D341Med (cell line): Measurements from ENCODE around the gene COL4A1.

Source experiments
- DNase-seq: peaks from one replicate; pipeline ENCODE4 v3.0.0; 2012; ENCODE audit warnings: low spot score

COL4A1 gene

GRCh38 chr13:110293037-110293436, 13.9 kb downstream of the COL4A1 start:
- DNase-seq: no peak

- no peak for DNase-seq
Measured at GRCh38 chr13:110291286-110291685, 15.7 kb downstream of the COL4A1 start.

DNA sequence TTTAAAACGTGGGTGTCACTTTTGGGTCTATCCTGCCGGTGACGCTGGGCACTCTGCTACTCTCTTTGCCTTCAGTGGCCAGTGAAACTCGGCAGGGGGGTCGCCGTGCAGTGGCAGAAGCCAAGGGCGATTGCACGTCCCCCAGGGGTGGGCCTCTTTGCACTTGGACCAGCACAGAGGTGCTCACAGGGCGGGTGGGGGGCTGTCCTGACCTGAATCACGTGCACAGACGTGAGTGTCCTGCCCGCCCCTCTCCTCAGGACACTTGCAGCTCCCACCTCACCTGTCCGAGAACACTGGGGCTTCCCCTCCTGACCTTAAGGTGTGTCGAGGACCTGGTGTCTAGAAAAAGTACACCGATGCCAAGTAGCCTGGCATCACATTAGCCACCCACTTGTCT, 16.1 kb downstream of the COL4A1 start:
- DNase-seq: no peak

DNA sequence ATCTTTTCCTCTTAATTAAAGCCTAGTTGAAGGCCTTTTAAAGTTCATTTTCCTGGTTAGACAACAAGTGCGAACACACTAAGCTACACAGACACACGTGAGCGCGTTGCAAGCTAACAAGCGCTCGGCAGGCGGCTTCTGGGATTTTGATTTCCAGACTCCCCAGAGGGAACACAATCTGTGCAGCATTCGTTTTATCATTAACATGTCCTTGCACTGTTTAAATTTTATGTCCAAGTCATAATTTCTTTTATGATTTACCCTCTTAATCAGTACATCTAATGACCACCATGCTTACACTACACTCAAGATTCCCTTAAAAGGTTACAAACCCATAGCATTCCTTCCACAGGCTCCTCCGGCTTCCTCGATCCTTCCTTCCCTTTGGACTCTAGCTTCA, 16.8 kb downstream of the COL4A1 start:
- DNase-seq: no peak

- no peak for DNase-seq
Measured at GRCh38 chr13:110289661-110290060, 17.3 kb downstream of the COL4A1 start.

GRCh38 chr13:110289174-110289573, 17.8 kb downstream of the COL4A1 start:
- DNase-seq: no peak

GRCh38 chr13:110286833-110287819, 19.8 kb downstream of the COL4A1 start:
- DNase-seq: no peak

DNA sequence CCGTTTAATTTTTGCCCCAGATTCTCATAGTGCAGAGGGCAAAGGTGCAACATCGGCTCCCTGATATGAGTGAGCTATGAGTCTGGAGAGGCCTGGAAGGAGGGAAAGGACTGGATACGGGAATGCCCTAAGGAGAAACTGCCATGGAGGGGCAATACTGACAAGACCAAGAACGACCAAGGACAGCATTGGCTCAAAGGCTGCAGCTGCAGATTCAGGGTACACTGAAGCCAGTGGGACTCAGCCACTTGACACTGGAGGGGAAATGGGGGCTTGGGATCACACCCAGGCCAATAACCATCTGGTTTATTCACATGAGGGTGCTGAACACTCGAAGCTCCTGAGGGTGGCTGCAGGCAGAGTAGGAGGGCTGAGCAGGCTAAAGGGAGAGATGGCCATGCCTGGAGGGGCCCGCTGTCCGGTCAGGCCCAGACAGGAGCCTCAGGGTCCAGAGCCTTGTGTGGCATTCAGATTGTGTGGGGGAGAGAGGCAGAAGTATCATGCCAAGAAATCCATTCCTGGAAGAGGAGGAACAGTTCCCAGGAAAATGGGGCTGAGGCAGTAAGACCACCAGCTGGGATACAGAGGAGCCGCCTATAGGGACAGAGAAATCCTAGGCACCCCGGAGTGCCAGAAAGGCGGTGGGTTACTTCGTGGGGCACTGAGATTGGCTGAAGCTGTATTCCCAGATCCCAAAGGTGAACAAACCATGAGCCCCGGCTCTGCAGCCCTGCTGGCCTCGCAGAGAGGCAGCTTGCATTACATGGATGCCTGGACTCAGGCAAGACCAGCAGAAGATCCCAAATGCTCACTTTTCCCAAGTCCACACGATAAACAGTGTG, 20.7 kb downstream of the COL4A1 start:
- DNase-seq: no peak

GRCh38 chr13:110284779-110285484, 22.0 kb downstream of the COL4A1 start:
- DNase-seq: no peak

- no peak for DNase-seq
Measured at GRCh38 chr13:110283736-110284517, 23.0 kb downstream of the COL4A1 start.

- no peak for DNase-seq
Measured at GRCh38 chr13:110282316-110282841, 24.6 kb downstream of the COL4A1 start.

DNA sequence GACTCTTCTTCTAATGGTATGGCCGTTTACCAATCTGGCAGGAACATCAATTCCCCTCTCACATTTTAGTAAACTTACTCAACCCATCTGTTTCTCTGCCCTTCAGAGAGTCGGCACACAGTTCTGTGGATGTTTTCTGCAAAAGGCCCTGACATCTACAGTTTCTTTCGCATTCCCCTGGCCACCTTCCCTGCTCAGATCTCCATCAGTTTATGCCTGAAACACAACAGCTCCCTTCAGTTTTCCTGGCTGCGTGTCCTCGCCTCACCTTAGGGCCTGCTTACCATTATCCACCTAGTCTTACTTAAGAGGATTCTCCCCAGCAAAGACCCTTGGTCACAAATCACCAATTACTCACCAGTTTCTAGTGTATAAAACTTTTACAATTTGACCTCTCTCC, 25.2 kb downstream of the COL4A1 start:
- no peak for DNase-seq

DNA sequence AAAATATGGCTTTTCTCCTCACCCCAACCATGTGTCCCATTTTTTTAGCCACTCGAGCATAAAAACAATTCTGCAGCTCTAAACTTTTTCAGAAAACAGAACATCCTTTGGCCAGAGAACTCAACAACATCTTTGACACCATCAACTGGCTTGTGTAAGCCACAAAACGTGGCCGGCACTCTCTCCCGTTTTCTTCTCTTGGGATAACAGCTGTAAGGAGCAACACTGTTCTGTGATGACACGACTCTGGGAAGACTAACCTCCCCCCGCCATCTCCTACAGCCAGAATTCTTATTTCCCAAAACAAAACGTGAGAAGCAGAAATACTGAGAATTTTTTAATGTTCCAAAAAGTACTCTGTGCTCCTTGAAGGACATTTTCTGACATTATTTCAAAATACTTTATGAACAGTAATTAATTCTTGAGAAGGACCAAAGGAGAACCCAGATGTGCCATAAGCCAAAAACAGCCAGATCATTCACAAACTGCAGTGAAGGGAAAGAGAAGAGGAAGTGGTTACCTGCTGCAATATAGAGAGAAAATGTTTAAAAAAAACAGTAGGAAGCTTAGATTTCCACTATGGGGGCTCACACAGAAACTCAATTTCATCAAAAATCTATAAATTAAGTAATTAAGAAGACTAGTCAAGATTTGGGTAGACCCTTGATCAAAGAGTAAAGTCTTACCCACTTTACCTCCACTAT, 25.8 kb downstream of the COL4A1 start:
- no peak for DNase-seq

DNA sequence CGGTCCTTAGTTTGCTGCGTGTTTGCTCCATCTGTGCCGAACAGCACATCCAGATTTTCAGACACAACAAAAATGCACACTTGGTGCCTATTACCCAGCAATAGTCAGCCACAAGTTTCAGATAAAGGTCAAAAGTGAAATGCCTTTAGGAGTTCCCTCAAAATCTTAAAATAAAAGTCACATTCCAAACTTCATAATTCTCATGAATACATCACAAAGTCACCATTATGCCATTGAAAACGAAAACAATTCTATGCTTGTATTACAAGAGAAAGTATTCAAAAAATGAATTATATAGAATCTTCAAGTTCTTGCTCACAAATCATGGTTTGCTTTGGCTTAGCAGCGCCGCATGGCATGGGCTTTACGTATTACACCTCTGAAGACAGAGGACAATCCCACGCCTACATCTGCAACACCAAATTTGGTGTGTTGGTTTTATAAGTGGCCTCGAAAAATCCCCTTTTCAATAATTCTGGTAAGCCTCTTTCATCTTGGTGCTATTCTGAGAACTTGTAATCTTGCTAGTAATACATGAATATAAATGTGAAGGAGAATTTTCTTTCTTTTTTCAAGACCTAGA, 26.6 kb downstream of the COL4A1 start:
- no peak for DNase-seq

DNA sequence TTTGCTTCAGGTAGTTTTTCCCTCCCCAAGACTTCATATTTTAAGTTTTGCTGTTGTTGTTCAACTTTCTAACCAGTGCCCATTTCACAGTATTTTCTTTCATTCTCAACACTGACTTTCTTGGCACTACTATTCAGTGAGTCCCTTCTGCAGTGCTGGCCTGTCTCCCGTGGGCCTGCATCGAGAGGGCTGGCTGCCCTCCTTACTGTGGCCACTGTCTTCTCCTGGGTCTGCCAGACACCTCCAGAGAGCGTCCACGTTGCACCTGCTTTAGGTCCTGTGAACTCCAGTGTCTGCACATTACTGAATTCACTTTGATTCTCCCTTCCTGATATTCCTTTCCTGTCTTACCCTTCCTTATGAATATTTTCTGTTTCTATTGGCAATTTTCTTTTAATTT, 27.3 kb downstream of the COL4A1 start:
- no peak for DNase-seq

GRCh38 chr13:110278859-110279258, 28.1 kb downstream of the COL4A1 start:
- no peak for DNase-seq

DNA sequence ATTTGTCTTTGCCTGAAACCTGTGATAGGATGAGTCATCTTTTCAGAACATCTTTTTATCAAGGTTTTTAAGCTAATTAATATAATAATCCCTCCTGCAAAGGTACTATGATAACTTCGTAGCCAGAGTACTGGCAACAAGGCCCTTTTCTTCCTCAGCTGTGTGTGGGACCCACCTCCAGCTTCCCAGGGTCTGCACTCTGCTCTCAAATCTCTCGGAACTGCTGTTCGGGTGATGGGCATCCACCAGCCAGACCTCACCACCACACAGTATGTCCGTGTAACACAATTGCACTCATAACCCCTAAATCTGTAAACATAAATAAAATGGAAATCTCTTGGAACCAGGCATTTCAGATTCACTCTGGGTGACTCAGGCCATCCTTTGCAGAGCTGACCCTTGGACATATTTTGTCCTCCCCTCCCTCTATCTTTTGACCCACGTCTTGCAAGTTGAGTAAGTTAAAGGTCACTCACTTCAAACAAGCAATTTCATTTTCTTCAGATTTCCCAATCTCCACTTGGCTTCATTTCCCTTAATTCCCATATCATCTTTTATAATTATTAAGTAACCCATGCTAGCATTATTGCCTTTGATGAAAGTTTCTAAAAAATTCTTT, 29.5 kb downstream of the COL4A1 start:
- DNase-seq: no peak

- DNase-seq: no peak
Measured at GRCh38 chr13:110276553-110276950, 30.4 kb downstream of the COL4A1 start.

GRCh38 chr13:110275931-110276552, 30.9 kb downstream of the COL4A1 start:
- no peak for DNase-seq
